Gastroesophageal sphincter (tissue), 4 donors: ENCODE data around the gene SENP1. TPM values are rescaled to one million over a fixed set of nuclear protein-coding genes. Genes with fewer than 3 reads are reported as not detected.

Experiments used
- ATAC-seq: fragments of 150-250 bp; one replicate; pipeline ENCODE4 v1.9.1; 2016; ENCODE audit warnings: mild to moderate bottlenecking, moderate library complexity
- H3K27ac ChIP-seq, 4 donors: fragments of 200-600 bp; sonication (generic) in 3 of 4; 1 replicate in 3 of 4; 2 replicates in 1 of 4; pipeline ENCODE4 v1.5.1; 2016 to 2019
- H3K27me3 ChIP-seq: fragments of 200-600 bp; sonication (generic); one replicate; pipeline ENCODE4 v1.5.1; 2019
- H3K36me3 ChIP-seq, 2 donors: fragments of 200-600 bp; sonication (generic); one replicate each; pipeline ENCODE4 v1.5.1; 2019; ENCODE audit warnings: control low read depth in 1 of 2
- H3K4me1 ChIP-seq, 3 donors: fragments of 200-600 bp; sonication (generic); 1 replicate in 2 of 3; 2 replicates in 1 of 3; pipeline ENCODE4 v1.5.1; 2016 to 2019; ENCODE audit warnings: control low read depth in 2 of 3
- H3K4me3 ChIP-seq, 2 donors: fragments of 200-600 bp; sonication (generic); one replicate each; pipeline ENCODE4 v1.5.1; 2019; ENCODE audit warnings: mild to moderate bottlenecking in 1 of 2, moderate library complexity in 1 of 2
- H3K9me3 ChIP-seq, 3 donors: fragments of 200-600 bp; sonication (generic); one replicate each; pipeline ENCODE4 v1.5.1; 2017 to 2019; ENCODE audit warnings: control low read depth in 2 of 3
- EP300 ChIP-seq: sonication (generic); formaldehyde crosslinking; IDR thresholded peaks from one replicate; pipeline ENCODE4 v1.6.1; 2017; ENCODE audit warnings: antibody characterized with exemption, mild to moderate bottlenecking
- POLR2A ChIP-seq, 2 donors: fragments of 450-650 bp; IDR thresholded peaks; one replicate each; pipeline ENCODE4 v1.6.1; 2017; ENCODE audit warnings: antibody characterized with exemption in 2 of 2, mild to moderate bottlenecking in 2 of 2, moderate library complexity in 1 of 2
- POLR2AphosphoS5 ChIP-seq: sonication (generic); formaldehyde crosslinking; IDR thresholded peaks from one replicate; pipeline ENCODE4 v1.6.1; 2017; ENCODE audit warnings: antibody characterized with exemption
- WGBS, 2 donors: methylation state at CpG; one replicate each; pipeline ENCODE4 v1.1.5; 2018; ENCODE audit warnings: low coverage in 1 of 2; 5-methylcytosine and 5-hydroxymethylcytosine counted together
- total RNA-seq, 4 donors: library from RNA; depleted of rRNA; stranded (reverse); fragments of >200 nt; gene quantifications; one replicate each; pipeline ENCODE4 v1.1.0, GENCODE V29; 2016
- TF ChIP-seq, protein P1 (sequence below), 4 experiments: fragments of 200-600 bp in 2 of 4; fragments of 450-650 bp in 2 of 4; sonication (generic) in 1 of 4; IDR thresholded peaks; one replicate each; pipeline ENCODE4 v1.5.1; 2017 to 2019; ENCODE audit warnings: antibody characterized with exemption in 4 of 4, mild to moderate bottlenecking in 2 of 4, moderate library complexity in 2 of 4

The SENP1 gene
- total RNA-seq, 4 donors from 2014 or later: 17.3 to 23.8 (median 20.7) TPM

DNA sequence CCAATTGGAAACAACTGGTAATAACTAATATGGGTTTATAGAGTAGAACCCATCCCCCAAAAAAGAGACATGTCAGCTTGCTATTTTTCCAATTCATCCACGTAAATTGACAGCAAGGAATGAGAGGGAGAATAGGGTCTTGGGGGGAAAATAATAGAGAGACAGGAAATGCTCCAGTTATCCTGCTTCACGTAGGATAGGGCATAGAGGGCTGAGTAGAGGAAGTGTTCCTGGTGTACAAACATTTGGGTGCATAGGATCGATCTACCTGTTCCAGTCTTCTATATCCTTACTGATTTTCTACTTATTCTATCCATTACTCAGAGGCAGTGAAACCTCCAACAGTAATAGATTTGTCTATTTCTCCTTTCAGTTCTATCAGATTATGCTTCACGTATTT lies 52.0 kb downstream of the SENP1 start:
- Histone ChIP-seq H3K36me3 (peaks cover 4 to 38% of the 10 kb centered on the region in 2 donors), H3K27me3 (no peaks in the 10 kb centered on the region), H3K27ac (no peak overlapping the region), H3K4me3 (no peak overlapping the region), H3K4me1 (no peaks in the 10 kb centered on the region), H3K9me3 (no peaks in the 10 kb centered on the region)
- ATAC-seq: no peak
- 95 to 99% methylated on average over 2 to 4 of the region's 4 CpGs for WGBS, 2 donors
- no peak for TF ChIP-seq POLR2AphosphoS5
- no peak for TF ChIP-seq POLR2A (IDR thresholded peaks at IDR 0.05)
- TF ChIP-seq, protein P1, sequence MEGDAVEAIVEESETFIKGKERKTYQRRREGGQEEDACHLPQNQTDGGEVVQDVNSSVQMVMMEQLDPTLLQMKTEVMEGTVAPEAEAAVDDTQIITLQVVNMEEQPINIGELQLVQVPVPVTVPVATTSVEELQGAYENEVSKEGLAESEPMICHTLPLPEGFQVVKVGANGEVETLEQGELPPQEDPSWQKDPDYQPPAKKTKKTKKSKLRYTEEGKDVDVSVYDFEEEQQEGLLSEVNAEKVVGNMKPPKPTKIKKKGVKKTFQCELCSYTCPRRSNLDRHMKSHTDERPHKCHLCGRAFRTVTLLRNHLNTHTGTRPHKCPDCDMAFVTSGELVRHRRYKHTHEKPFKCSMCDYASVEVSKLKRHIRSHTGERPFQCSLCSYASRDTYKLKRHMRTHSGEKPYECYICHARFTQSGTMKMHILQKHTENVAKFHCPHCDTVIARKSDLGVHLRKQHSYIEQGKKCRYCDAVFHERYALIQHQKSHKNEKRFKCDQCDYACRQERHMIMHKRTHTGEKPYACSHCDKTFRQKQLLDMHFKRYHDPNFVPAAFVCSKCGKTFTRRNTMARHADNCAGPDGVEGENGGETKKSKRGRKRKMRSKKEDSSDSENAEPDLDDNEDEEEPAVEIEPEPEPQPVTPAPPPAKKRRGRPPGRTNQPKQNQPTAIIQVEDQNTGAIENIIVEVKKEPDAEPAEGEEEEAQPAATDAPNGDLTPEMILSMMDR (IDR thresholded peaks at IDR 0.05): no peak
- TF ChIP-seq EP300: no peak

DNA sequence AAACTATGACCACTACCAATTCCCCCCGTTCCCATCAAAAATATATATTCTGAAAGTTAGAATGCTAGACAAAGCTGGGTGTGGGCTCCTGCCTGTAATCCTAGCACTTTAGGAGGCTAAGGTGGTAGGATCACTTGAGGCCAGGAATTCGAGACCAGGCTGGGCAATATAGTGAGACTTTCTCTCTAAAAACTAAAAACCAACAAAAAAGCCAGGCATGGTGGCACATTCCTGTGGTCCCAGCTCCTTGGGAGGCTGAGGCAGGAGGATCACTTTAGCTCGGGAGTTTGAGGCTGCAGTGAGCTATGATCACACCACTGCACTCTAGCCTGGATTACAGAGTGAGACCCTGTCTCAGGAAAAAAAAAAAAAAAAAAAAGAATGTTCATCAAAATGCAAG lies 52.8 kb downstream of the SENP1 start:
- Histone ChIP-seq H3K4me3 (no peak overlapping the region), H3K36me3 (peaks cover 0 to 39% of the 10 kb centered on the region in 2 donors), H3K27ac (no peak overlapping the region), H3K9me3 (no peaks in the 10 kb centered on the region), H3K27me3 (no peaks in the 10 kb centered on the region), H3K4me1 (no peaks in the 10 kb centered on the region)
- TF ChIP-seq POLR2AphosphoS5 (no peak), POLR2A (IDR thresholded peaks at IDR 0.05) (no peak), EP300 (no peak)
- TF ChIP-seq, protein P1 (IDR thresholded peaks at IDR 0.05): no peak
- ATAC-seq: no peak
- WGBS, 2 donors: 86 to 100% methylated on average over 1 of the region's 3 CpGs

DNA sequence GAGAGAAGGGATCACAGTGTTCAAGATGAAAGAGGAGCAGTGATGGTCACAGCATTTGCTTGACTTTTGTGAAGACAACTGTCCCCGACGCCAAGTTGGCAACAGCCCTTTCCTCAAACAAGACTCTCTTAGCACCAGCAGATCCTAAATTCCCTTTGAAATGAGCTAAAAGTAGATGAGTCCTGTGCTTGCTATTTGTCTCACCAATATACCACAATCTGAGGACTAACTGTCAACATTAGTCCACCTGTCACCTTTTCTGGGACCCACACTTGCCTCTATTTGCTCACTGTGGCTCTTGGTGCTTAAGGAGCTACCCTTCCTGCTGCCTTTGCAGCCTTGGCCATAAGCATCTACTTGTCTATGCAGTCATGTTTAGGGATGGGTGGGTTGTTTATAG lies 54.2 kb downstream of the SENP1 start:
- H3K4me3 ChIP-seq: no peak overlapping the region
- peaks cover 0 to 54% of the 10 kb centered on the region in 2 donors for H3K36me3 ChIP-seq
- ATAC-seq: no peak
- no peaks in the 10 kb centered on the region for H3K4me1 ChIP-seq
- H3K27ac ChIP-seq: no peak overlapping the region
- no peak for TF ChIP-seq EP300
- TF ChIP-seq, protein P1 (IDR thresholded peaks at IDR 0.05): no peak
- no peak for TF ChIP-seq POLR2AphosphoS5
- no peak for TF ChIP-seq POLR2A (IDR thresholded peaks at IDR 0.05)
- no peaks in the 10 kb centered on the region for H3K27me3 ChIP-seq
- no peaks in the 10 kb centered on the region for H3K9me3 ChIP-seq
- 96 to 100% methylated on average over 2 of the region's 2 CpGs for WGBS, 2 donors

DNA sequence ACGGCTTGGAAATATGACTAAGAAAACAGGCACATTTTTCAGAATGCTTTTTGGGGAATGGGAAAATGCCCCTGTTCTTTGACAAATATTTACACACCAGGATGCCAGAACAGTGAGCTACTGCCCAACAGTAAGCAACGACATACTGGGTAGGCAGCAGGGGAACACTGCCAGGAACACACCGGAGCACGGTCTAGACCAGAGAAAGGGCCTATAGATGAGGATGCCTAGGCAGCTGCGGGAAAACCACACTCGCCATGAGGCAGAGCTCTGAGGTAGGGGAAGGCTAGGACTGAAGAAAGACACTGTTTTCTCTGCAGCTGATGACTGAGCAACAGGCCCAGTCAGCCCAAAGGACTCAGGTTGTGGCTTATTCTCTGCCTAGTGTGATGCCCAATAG lies 55.7 kb downstream of the SENP1 start:
- ATAC-seq: no peak
- Histone ChIP-seq H3K4me1 (no peaks in the 10 kb centered on the region), H3K4me3 (no peak overlapping the region), H3K27me3 (no peaks in the 10 kb centered on the region), H3K36me3 (peaks cover 0 to 66% of the 10 kb centered on the region in 2 donors), H3K27ac (no peak overlapping the region), H3K9me3 (no peaks in the 10 kb centered on the region)
- no peak for TF ChIP-seq POLR2AphosphoS5
- TF ChIP-seq, protein P1 (IDR thresholded peaks at IDR 0.05): no peak
- TF ChIP-seq EP300: no peak
- no peak for TF ChIP-seq POLR2A (IDR thresholded peaks at IDR 0.05)
- 86 to 90% methylated on average over 6 of the region's 6 CpGs for WGBS, 2 donors

DNA sequence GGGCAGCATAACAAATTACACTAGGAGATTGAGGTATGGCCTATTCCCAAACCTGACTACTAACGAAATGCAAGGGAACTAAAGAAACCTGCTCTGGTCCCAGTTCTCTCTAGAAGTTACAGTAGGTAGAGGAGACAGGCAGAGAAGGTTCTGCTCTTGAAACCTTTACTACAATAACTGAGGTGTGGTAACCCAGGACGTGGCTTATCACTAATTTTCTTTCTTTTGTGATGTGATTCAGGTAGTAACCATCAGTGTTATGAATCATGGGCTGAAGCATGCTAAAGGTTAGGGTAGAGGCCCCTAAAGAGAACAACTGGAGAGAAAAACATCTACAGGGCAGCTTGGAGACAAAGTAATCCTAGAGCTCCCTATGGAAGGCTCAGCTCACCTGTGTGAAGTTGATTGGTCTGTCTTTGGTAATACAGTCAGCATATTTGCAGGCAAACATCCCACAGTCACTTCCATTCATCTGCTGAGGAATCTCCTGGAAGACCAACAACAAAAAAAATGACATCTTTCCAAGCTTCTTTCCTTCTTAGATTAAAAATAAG lies 59.8 kb downstream of the SENP1 start:
- TF ChIP-seq, protein P1 (IDR thresholded peaks at IDR 0.05): no peak
- no peak for TF ChIP-seq POLR2AphosphoS5
- no peak for TF ChIP-seq EP300
- no peak for TF ChIP-seq POLR2A (IDR thresholded peaks at IDR 0.05)
- peaks cover 0 to 84% of the 10 kb centered on the region in 2 donors for H3K36me3 ChIP-seq
- no peak overlapping the region for H3K4me3 ChIP-seq
- 80 to 90% methylated on average over 2 of the region's 2 CpGs for WGBS, 2 donors
- H3K27ac ChIP-seq: no peak overlapping the region
- no peak for ATAC-seq
- H3K9me3 ChIP-seq: no peaks in the 10 kb centered on the region
- no peaks in the 10 kb centered on the region for H3K27me3 ChIP-seq
- no peaks in the 10 kb centered on the region for H3K4me1 ChIP-seq
